ENCODE data around the gene TAS2R31. TPM values are rescaled to one million over a fixed set of nuclear protein-coding genes. Genes with fewer than 3 reads are reported as not detected.

TAS2R31 gene
- total and polyA plus RNA-seq, 2 donors (not counting 3 experiments of a cell fraction or from before 2014, with no cell fraction given): 0.12 to 3.2 TPM

DNA sequence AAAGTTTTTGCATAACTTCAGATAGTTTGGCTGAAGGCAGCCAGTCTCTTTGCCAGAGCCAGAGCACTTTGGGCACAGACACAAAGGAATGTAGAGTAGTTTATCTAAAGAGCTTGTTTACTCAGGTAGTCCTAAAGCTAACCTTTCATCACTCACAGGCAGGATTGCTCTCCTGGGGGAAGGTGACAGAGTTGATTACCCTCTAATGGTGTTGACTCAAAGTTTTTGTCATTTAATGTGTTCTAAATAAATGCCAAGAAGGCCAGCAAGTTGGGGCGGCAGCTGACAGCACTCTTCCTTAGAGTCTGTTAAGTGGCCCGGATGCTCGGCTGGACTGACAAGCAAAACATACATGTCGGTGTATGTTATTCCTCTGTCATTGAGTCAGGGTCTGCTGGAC lies 40.2 kb upstream of the TAS2R31 start:
- Histone ChIP-seq H3K36me3 (ENCODE audit: control insufficient read depth in 2 of 2, extremely low read depth in 1 of 2, insufficient read depth in 2 of 2, low read length in 2 of 2) (no peaks in the 10 kb centered on the region), H3K27ac (ENCODE audit: insufficient read depth, low read depth, low read length) (no peak overlapping the region), H3K9ac (replicated peaks; ENCODE audit: extremely low read depth, insufficient read depth, low read length) (no peak overlapping the region), H3K9me1 (replicated peaks; ENCODE audit: control insufficient read depth, extremely low read depth, insufficient read depth, low read length) (no peaks in the 10 kb centered on the region), H3K4me2 (ENCODE audit: insufficient read depth, low read length) (no peak overlapping the region), H3K79me2 (ENCODE audit: control insufficient read depth, insufficient read depth, low read length) (no peaks in the 10 kb centered on the region), H3K4me1 (ENCODE audit: control insufficient read depth, extremely low read depth, insufficient read depth, low read length) (no peaks in the 10 kb centered on the region), H2AFZ (ENCODE audit: low read depth, low read length) (no peak overlapping the region), H3K9me3 (replicated peaks; ENCODE audit: control insufficient read depth, insufficient read depth, low read length) (no peaks in the 10 kb centered on the region), H4K20me1 (replicated peaks; ENCODE audit: control insufficient read depth, extremely low read depth, insufficient read depth, low read length) (peaks cover 4% of the 10 kb centered on the region), H3K27me3 (ENCODE audit: control insufficient read depth in 2 of 2, insufficient read depth in 2 of 2, low read length in 2 of 2) (no peaks in the 10 kb centered on the region), H3K4me3 (replicated peaks in 1 of 3; ENCODE audit: insufficient read depth in 1 of 3, low read depth in 1 of 3, low read length in 3 of 3) (no peak overlapping the region)
- no peak for DNase-seq (ENCODE audit: low read depth, low spot score)
- no TSS peak for BruUV-seq (replicated peaks)
- intact Hi-C loops (cut with micrococcal nuclease): loop anchor here (1.0 kb wide), 1 partner anchor 52 kb away; no protein-coding TSS in a partner anchor
- dilution Hi-C loops (cut with MboI; ENCODE audit: extremely low pct_ligation_motif_present, low sequenced_read_pairs): no loop called here
- no peak for FAIRE-seq
- ChIA-PET CTCF (no interaction called here), POLR2A (no interaction called here)
- TF ChIP-seq, protein P1, sequence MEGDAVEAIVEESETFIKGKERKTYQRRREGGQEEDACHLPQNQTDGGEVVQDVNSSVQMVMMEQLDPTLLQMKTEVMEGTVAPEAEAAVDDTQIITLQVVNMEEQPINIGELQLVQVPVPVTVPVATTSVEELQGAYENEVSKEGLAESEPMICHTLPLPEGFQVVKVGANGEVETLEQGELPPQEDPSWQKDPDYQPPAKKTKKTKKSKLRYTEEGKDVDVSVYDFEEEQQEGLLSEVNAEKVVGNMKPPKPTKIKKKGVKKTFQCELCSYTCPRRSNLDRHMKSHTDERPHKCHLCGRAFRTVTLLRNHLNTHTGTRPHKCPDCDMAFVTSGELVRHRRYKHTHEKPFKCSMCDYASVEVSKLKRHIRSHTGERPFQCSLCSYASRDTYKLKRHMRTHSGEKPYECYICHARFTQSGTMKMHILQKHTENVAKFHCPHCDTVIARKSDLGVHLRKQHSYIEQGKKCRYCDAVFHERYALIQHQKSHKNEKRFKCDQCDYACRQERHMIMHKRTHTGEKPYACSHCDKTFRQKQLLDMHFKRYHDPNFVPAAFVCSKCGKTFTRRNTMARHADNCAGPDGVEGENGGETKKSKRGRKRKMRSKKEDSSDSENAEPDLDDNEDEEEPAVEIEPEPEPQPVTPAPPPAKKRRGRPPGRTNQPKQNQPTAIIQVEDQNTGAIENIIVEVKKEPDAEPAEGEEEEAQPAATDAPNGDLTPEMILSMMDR (IDR thresholded peaks at IDR 0.05; ENCODE audit: extremely low read depth in 1 of 2, insufficient read depth in 1 of 2, low read depth in 1 of 2, low read length in 2 of 2): no peak
- no peak for TF ChIP-seq GATA2 (IDR thresholded peaks at IDR 0.05; ENCODE audit: insufficient read depth, insufficient read length, low read depth, low read length)
- TF ChIP-seq FOS (IDR thresholded peaks at IDR 0.05; ENCODE audit: borderline replicate concordance, insufficient read depth, low read length): no peak
- no peak for TF ChIP-seq POLR2A (IDR thresholded peaks at IDR 0.05; ENCODE audit: low read depth, low read length)
- TF ChIP-seq EZH2 (IDR thresholded peaks at IDR 0.05; ENCODE audit: borderline replicate concordance, low read depth, low read length, severe bottlenecking): no peak
- no peak for TF ChIP-seq POLR2AphosphoS5 (IDR thresholded peaks at IDR 0.05; ENCODE audit: insufficient read depth, low read depth, low read length)
- TF ChIP-seq JUN (IDR thresholded peaks at IDR 0.05; ENCODE audit: borderline replicate concordance, insufficient read depth, insufficient read length, low read depth): no peak
- no peak for TF ChIP-seq MAX (IDR thresholded peaks at IDR 0.05; ENCODE audit: insufficient read depth, insufficient read length)
- no peak for TF ChIP-seq MYC (IDR thresholded peaks at IDR 0.05; ENCODE audit: low read depth, low read length)

Data from endothelial cell of umbilical vein (primary cell).